Heart left ventricle (tissue), 16 donors: ENCODE data around the gene MON2. TPM values are rescaled to one million over a fixed set of nuclear protein-coding genes. Genes with fewer than 3 reads are reported as not detected.

Source experiments
- ATAC-seq, 4 donors: fragments of 200-7000 bp; cut with Tn5 transposase; one replicate each; pipeline ENCODE4 v1.9.1; 2020 to 2022; ENCODE audit warnings: moderate library complexity in 4 of 4, mild to moderate bottlenecking in 3 of 4, moderate number of reproducible peaks in 1 of 4
- DNase-seq, 5 donors: peaks; one replicate each; pipeline ENCODE4 v3.0.0-alpha.2; 2020
- H3K27ac ChIP-seq, 12 donors: fragments of 200-600 bp; sonication (generic) in 4 of 12; one replicate each; pipeline versions ENCODE4 v1.5.0 to v1.8.0; 2016 to 2022; ENCODE audit warnings: mild to moderate bottlenecking in 2 of 12
- H3K27me3 ChIP-seq, 9 donors: fragments of 200-600 bp; sonication (generic) in 2 of 9; one replicate each; pipeline versions ENCODE4 v1.5.1 to v1.8.0; 2016 to 2022; ENCODE audit warnings: mild to moderate bottlenecking in 3 of 9
- H3K36me3 ChIP-seq, 9 donors: fragments of 200-600 bp; sonication (generic) in 2 of 9; one replicate each; pipeline versions ENCODE4 v1.5.0 to v1.8.0; 2018 to 2022; ENCODE audit warnings: mild to moderate bottlenecking in 2 of 9
- H3K4me1 ChIP-seq, 12 donors: fragments of 200-600 bp; sonication (generic) in 4 of 12; one replicate each; pipeline versions ENCODE4 v1.5.0 to v1.8.0; 2016 to 2022; ENCODE audit warnings: mild to moderate bottlenecking in 3 of 12
- H3K4me3 ChIP-seq, 12 donors: fragments of 200-600 bp; sonication (generic) in 4 of 12; one replicate each; pipeline versions ENCODE4 v1.5.0 to v1.8.0; 2017 to 2022; ENCODE audit warnings: mild to moderate bottlenecking in 9 of 12, moderate library complexity in 4 of 12
- H3K9me3 ChIP-seq, 12 donors: fragments of 200-600 bp; sonication (generic) in 4 of 12; one replicate each; pipeline versions ENCODE4 v1.5.0 to v1.8.0; 2016 to 2022; ENCODE audit warnings: mild to moderate bottlenecking in 1 of 12
- POLR2A ChIP-seq, 2 donors: fragments of 450-650 bp; IDR thresholded peaks; one replicate each; pipeline ENCODE4 v1.6.1; 2017; ENCODE audit warnings: antibody characterized with exemption in 2 of 2, mild to moderate bottlenecking in 2 of 2, moderate library complexity in 2 of 2
- WGBS, 4 donors: extraction: QIAGEN DNeasy Blood & Tissue Kit in 2 of 4; methylation state at CpG; one replicate each; pipeline versions ENCODE4 v1.1.5 to v1.1.7; 2013 to 2018; 5-methylcytosine and 5-hydroxymethylcytosine counted together
- intact Hi-C, 10 donors: fragments of 100-400 bp; cut with DNase I; formaldehyde crosslinking; loops; one replicate each; pipeline versions ENCODE4 v1.11.1 to v1.14.2; 2022
- polyA plus RNA-seq, 2 donors: library from polyadenylated mRNA; stranded (reverse); fragments of 200-250 nt; gene quantifications; one replicate each; pipeline ENCODE4 v1.2.3, GENCODE V29; 2013
- total RNA-seq, 9 donors: library from RNA; depleted of rRNA in 2 of 9; stranded (reverse); fragments of >200 nt in 2 of 9; fragmentation: NEBNext Ultra II Directional in 3 of 9; extraction: Animal tissue kit (Norgen Biotek cat#: 25700) in 3 of 9; gene quantifications; one replicate each; pipeline versions ENCODE4 v1.1.0 to v1.2.4, GENCODE V29; 2016 to 2023
- TF ChIP-seq, protein P1 (sequence below), 12 donors: fragments of 200-600 bp; sonication (generic) in 4 of 12; IDR thresholded peaks; one replicate each; pipeline versions ENCODE4 v1.5.0 to v1.8.0; 2018 to 2022; ENCODE audit warnings: antibody characterized with exemption in 12 of 12, mild to moderate bottlenecking in 5 of 12
- donor health status: ischemic (EF 13 %, LVEDD 7.1; RV severe dilation, severe dysfunction).
- donor health status: healthy with polysubstance abuse.
- donor health status: DM: no; HTN: yes; CAD: no.
- donor health status: DM: no; HTN: no; CAD: no.
- donor health status: ischemic (EF 25% LVEDD 6.9; RV normal size, moderate dysfunction).
- donor health status: ischemic (EF 25% LVEDD 5.7; RV mildly dilated, moderate dysfunction).
- donor health status: healthy.
- donor health status: DM: yes; HTN: yes; CAD: no.
- donor health status: ischemic (EF 35%, LVEDD 5.7; RV mildly dilated, moderate dysfunction).
- donor health status: nonischemic (EF 11% LVEDD 7.7; RV severe dilation, severe dysfunction).
- donor health status: DM: yes; HTN: yes; CAD: no.
- donor health status: PGD.
- donor health status: ischemic (EF 29% LVEDD 5.4; RV normal size, mild dysfunction).
- donor health status: nonischemic (EF 23%, LVEDD 6.1; RV moderate dilation, normal function).

Gene MON2
- total and polyA plus RNA-seq, 11 donors = 8.7 to 30.6 (median 17.0) TPM

DNA sequence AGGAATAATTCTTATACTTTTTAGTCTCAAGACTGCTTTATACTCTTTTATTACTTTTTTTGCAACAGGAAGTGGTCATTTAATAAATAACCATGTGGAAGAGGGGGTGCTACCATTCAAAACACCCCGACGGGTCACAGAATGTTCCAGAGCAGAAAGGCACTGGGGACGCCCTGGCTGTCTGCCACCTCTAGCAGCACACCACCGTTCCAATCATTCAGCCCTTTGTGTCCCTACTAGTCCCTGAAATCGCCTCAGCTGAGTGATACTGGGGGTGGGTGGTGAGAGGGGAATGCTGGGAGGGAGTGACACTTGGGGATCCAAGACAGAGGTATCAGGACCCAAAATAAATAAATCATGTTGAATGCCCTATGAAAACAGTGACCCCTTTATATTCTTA, 52.4 kb downstream of the MON2 start:
- DNase-seq (peak in 3 of 5 donors; percentile 12 to 35 (median 20)), ATAC-seq (peak; percentile 66 to 79 (median 74))
- Histone ChIP-seq H3K36me3 (peaks cover 0 to 22% (median 7%) of the 10 kb centered on the region in 9 donors), H3K4me3 (no peak overlapping the region), H3K4me1 (peaks cover 0 to 18% (median 2%) of the 10 kb centered on the region in 12 donors), H3K27me3 (no peaks in the 10 kb centered on the region), H3K9me3 (peaks cover 0 to 5% (median 0%) of the 10 kb centered on the region in 12 donors), H3K27ac (peak overlapping the region in 1 of 12 donors; percentile 42)
- TF ChIP-seq POLR2A (IDR thresholded peaks at IDR 0.05) = no peak
- TF ChIP-seq, protein P1, sequence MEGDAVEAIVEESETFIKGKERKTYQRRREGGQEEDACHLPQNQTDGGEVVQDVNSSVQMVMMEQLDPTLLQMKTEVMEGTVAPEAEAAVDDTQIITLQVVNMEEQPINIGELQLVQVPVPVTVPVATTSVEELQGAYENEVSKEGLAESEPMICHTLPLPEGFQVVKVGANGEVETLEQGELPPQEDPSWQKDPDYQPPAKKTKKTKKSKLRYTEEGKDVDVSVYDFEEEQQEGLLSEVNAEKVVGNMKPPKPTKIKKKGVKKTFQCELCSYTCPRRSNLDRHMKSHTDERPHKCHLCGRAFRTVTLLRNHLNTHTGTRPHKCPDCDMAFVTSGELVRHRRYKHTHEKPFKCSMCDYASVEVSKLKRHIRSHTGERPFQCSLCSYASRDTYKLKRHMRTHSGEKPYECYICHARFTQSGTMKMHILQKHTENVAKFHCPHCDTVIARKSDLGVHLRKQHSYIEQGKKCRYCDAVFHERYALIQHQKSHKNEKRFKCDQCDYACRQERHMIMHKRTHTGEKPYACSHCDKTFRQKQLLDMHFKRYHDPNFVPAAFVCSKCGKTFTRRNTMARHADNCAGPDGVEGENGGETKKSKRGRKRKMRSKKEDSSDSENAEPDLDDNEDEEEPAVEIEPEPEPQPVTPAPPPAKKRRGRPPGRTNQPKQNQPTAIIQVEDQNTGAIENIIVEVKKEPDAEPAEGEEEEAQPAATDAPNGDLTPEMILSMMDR (IDR thresholded peaks at IDR 0.05) = no peak
- intact Hi-C loops = no loop called here
- WGBS, 4 donors = 52 to 64% (median 59%) methylated on average over 5 of the region's 5 CpGs

DNA sequence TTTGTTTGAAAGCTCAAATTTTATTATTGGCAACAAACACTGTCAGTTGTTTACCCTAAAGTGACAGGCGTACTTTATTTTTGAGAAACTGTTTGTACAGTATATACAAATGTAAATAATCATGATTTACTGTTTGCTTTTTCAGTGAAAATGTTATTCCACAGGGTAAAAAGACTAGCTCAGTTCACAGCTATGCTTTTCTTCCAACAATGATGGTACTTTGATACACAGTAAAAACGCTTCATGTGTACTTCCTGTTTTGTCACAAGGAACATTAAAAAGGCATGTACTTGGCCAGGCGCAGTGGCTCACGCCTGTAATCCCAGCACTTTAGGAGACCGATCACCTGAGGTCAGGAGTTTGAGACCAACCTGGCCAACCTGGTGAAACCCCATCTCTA, 53.7 kb downstream of the MON2 start:
- Histone ChIP-seq H3K4me3 (no peak overlapping the region), H3K36me3 (peaks cover 0 to 35% (median 17%) of the 10 kb centered on the region in 9 donors), H3K9me3 (no peaks in the 10 kb centered on the region), H3K4me1 (peaks cover 0 to 24% (median 2%) of the 10 kb centered on the region in 12 donors), H3K27me3 (no peaks in the 10 kb centered on the region), H3K27ac (no peak overlapping the region)
- ATAC-seq = no peak
- TF ChIP-seq POLR2A (IDR thresholded peaks at IDR 0.05) = no peak
- TF ChIP-seq, protein P1 (IDR thresholded peaks at IDR 0.05) = no peak
- 92 to 96% (median 94%) methylated on average over 5 of the region's 5 CpGs for WGBS, 4 donors
- DNase-seq = no peak
- intact Hi-C loops = no loop called here

DNA sequence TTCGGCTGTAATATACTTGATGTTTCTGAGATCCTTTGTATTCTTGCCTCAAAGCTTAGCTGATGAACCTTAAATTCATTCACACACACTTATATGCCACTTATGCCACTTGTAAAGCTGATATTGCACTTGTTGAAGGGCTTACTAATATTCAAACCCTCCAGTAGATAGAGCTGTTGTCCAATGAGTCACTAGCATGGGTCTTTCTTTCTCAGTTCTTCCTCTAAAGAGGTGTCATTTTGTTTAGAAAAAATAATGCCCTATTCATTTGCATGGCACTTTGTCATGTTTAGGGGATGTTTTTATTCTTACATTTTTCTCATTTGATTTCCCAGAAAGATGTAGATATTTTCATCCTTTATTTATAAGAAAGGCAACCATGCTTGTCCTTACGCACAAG, 56.4 kb downstream of the MON2 start:
- Histone ChIP-seq H3K4me3 (no peak overlapping the region), H3K9me3 (no peaks in the 10 kb centered on the region), H3K36me3 (peaks cover 0 to 58% (median 20%) of the 10 kb centered on the region in 9 donors), H3K27me3 (no peaks in the 10 kb centered on the region), H3K27ac (no peak overlapping the region), H3K4me1 (peaks cover 0 to 18% (median 2%) of the 10 kb centered on the region in 12 donors)
- TF ChIP-seq POLR2A (IDR thresholded peaks at IDR 0.05) = no peak
- TF ChIP-seq, protein P1 (IDR thresholded peaks at IDR 0.05) = peak in 4 of 12 donors; percentile 6 to 19 (median 11)
- ATAC-seq = peak in 1 of 4 donors; percentile 29
- no peak for DNase-seq
- 80 to 88% (median 83%) methylated on average over 2 of the region's 2 CpGs for WGBS, 4 donors
- intact Hi-C loops = no loop called here

DNA sequence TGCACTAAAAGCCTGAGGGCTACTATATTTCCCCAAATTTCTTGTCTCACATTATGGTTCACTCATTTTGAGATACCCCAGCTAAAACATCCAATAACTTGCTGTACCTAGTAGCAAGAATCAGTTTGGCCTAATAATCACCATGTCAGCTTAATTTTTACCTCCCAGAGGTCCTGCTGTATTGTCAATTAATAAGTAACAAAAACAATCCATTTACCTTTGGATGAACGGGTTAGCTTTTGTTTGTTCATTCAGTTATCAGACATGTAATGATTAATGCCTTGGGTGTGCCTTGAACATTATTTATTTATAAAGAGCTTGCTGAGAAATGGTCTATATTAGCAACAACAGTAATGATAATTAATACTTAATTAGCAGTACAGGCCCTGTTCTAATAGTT, 57.0 kb downstream of the MON2 start:
- H3K36me3 ChIP-seq = peaks cover 0 to 60% (median 26%) of the 10 kb centered on the region in 9 donors
- H3K9me3 ChIP-seq = no peaks in the 10 kb centered on the region
- H3K4me1 ChIP-seq = peaks cover 0 to 14% (median 2%) of the 10 kb centered on the region in 12 donors
- no peaks in the 10 kb centered on the region for H3K27me3 ChIP-seq
- DNase-seq (no peak), ATAC-seq (no peak)
- WGBS, 4 donors = 89 to 93% (median 91%) methylated on average over 1 of the region's 1 CpG
- H3K27ac ChIP-seq = no peak overlapping the region
- intact Hi-C loops = no loop called here
- TF ChIP-seq, protein P1 (IDR thresholded peaks at IDR 0.05) = no peak
- TF ChIP-seq POLR2A (IDR thresholded peaks at IDR 0.05) = no peak
- no peak overlapping the region for H3K4me3 ChIP-seq
